Testis (tissue), 3 donors: Measurements from ENCODE around the gene MRFAP1L1. TPM values are rescaled to one million over a fixed set of nuclear protein-coding genes. Genes with fewer than 3 reads are reported as not detected.

Experiments used
- DNase-seq: peaks from one replicate; pipeline ENCODE4 v3.0.0-alpha.2; 2019
- H3K27ac ChIP-seq, 2 donors: fragments of 200-600 bp; sonication (generic); one replicate each; pipeline ENCODE4 v1.5.1; 2019
- H3K27me3 ChIP-seq: fragments of 200-600 bp; sonication (generic); one replicate; pipeline ENCODE4 v1.5.1; 2019
- H3K36me3 ChIP-seq: fragments of 200-600 bp; sonication (generic); one replicate; pipeline ENCODE4 v1.5.1; 2017; ENCODE audit warnings: low read depth; ENCODE audit errors: missing control alignments
- H3K4me1 ChIP-seq: fragments of 200-600 bp; sonication (generic); one replicate; pipeline ENCODE4 v1.5.1; 2019
- H3K4me3 ChIP-seq, 2 donors: fragments of 200-600 bp; sonication (generic); one replicate each; pipeline ENCODE4 v1.5.1; 2017 to 2019
- H3K9me3 ChIP-seq: fragments of 200-600 bp; sonication (generic); one replicate; pipeline ENCODE4 v1.5.1; 2017
- CTCF ChIP-seq, 3 experiments: fragments of 450-650 bp in 2 of 3; fragments of 200-600 bp in 1 of 3; sonication (generic) in 1 of 3; IDR thresholded peaks; one replicate each; pipeline ENCODE4 v1.5.1; 2016 to 2019; ENCODE audit warnings: antibody characterized with exemption in 3 of 3, mild to moderate bottlenecking in 2 of 3, moderate library complexity in 1 of 3
- POLR2A ChIP-seq: fragments of 450-650 bp; IDR thresholded peaks from one replicate; pipeline ENCODE4 v1.6.1; 2017; ENCODE audit warnings: antibody characterized with exemption, mild to moderate bottlenecking, moderate library complexity
- WGBS, 2 donors: methylation state at CpG; one replicate each; pipeline ENCODE4 v1.1.5; 2018; 5-methylcytosine and 5-hydroxymethylcytosine counted together
- intact Hi-C: fragments of 100-400 bp; cut with DNase I; formaldehyde crosslinking; loops from one replicate; pipeline ENCODE4 v1.15.1; 2023; ENCODE audit warnings: low total_unique reads
- polyA plus RNA-seq: library from polyadenylated mRNA; stranded (reverse); fragments of 350-450 nt; fragmentation: Illumina TruSeq; extraction: RNeasy Lipid Tissue Mini Kit (QIAGEN cat#74804); gene quantifications from one replicate; pipeline ENCODE4 v1.2.3, GENCODE V29; 2014; ENCODE audit warnings: low read depth, low replicate concordance; ENCODE audit not compliant: insufficient read depth
- total RNA-seq, 2 donors: library from RNA; depleted of rRNA; stranded (reverse); fragments of >200 nt; gene quantifications; one replicate each; pipeline ENCODE4 v1.2.3, GENCODE V29; 2016

MRFAP1L1 gene
- total and polyA plus RNA-seq, 3 donors from 2014 or later: 40.8 to 60.5 (median 42.9) TPM

GRCh38 chr4:6689506-6689960, 20.1 kb downstream of the MRFAP1L1 start:
- Histone ChIP-seq H3K36me3 (no peaks in the 10 kb centered on the region), H3K27me3 (no peaks in the 10 kb centered on the region), H3K4me1 (no peaks in the 10 kb centered on the region), H3K4me3 (no peak overlapping the region), H3K27ac (no peak overlapping the region), H3K9me3 (no peaks in the 10 kb centered on the region)
- intact Hi-C loops: no loop called here
- WGBS, 2 donors: 61 to 65% methylated on average over 10 to 15 of the region's 15 CpGs
- no peak for DNase-seq
- TF ChIP-seq CTCF (IDR thresholded peaks at IDR 0.05) (no peak), POLR2A (no peak)

GRCh38 chr4:6688879-6689505, 20.7 kb downstream of the MRFAP1L1 start:
- Histone ChIP-seq H3K4me1 (no peaks in the 10 kb centered on the region), H3K36me3 (no peaks in the 10 kb centered on the region), H3K27me3 (no peaks in the 10 kb centered on the region), H3K4me3 (no peak overlapping the region), H3K9me3 (no peaks in the 10 kb centered on the region), H3K27ac (no peak overlapping the region)
- 18 to 53% methylated on average over 23 of the region's 23 CpGs for WGBS, 2 donors
- intact Hi-C loops: no loop called here
- no peak for TF ChIP-seq POLR2A
- no peak for DNase-seq

GRCh38 chr4:6687947-6688878, 21.5 kb downstream of the MRFAP1L1 start:
- intact Hi-C loops: no loop called here
- H3K4me3 ChIP-seq: no peak overlapping the region

GRCh38 chr4:6686104-6686787, 23.4 kb downstream of the MRFAP1L1 start:
- Histone ChIP-seq H3K27ac (no peak overlapping the region), H3K36me3 (no peaks in the 10 kb centered on the region), H3K4me3 (no peak overlapping the region), H3K27me3 (no peaks in the 10 kb centered on the region), H3K9me3 (no peaks in the 10 kb centered on the region), H3K4me1 (no peaks in the 10 kb centered on the region)
- TF ChIP-seq CTCF (IDR thresholded peaks at IDR 0.05) (no peak), POLR2A (no peak)
- intact Hi-C loops: no loop called here
- no peak for DNase-seq
- 86 to 92% methylated on average over 3 to 4 of the region's 4 CpGs for WGBS, 2 donors

More at GRCh38 chr4:6687947-6688878, 21.5 kb downstream of the MRFAP1L1 start:
- no peaks in the 10 kb centered on the region for H3K4me1 ChIP-seq
- DNase-seq: no peak
- no peak overlapping the region for H3K27ac ChIP-seq
- 84 to 85% methylated on average over 24 of the region's 24 CpGs for WGBS, 2 donors
- no peaks in the 10 kb centered on the region for H3K36me3 ChIP-seq
- no peaks in the 10 kb centered on the region for H3K27me3 ChIP-seq
- H3K9me3 ChIP-seq: no peaks in the 10 kb centered on the region
- TF ChIP-seq CTCF (IDR thresholded peaks at IDR 0.05): no peak
- TF ChIP-seq POLR2A: no peak

GRCh38 chr4:6684656-6685055, 25.0 kb downstream of the MRFAP1L1 start:
- 85 to 94% methylated on average over 9 to 11 of the region's 11 CpGs for WGBS, 2 donors
- Histone ChIP-seq H3K4me1 (no peaks in the 10 kb centered on the region), H3K36me3 (no peaks in the 10 kb centered on the region), H3K27ac (no peak overlapping the region), H3K27me3 (no peaks in the 10 kb centered on the region), H3K9me3 (no peaks in the 10 kb centered on the region), H3K4me3 (no peak overlapping the region)
- no peak for DNase-seq
- TF ChIP-seq POLR2A: no peak
- TF ChIP-seq CTCF (IDR thresholded peaks at IDR 0.05): no peak
- intact Hi-C loops: no loop called here
